Renal pelvis (tissue), 4 donors: ENCODE results near the gene BLOC1S2. TPM values are rescaled to one million over a fixed set of nuclear protein-coding genes. Genes with fewer than 3 reads are reported as not detected.
"Not testable (repeated sequence)": the region's sequence is repeated elsewhere in the genome, so short reads cannot be mapped to it uniquely, and the experiment has no call there.

Experiments
- DNase-seq: peaks from one replicate; pipeline ENCODE4 v3.0.0-alpha.2; 2013
- polyA plus RNA-seq, 3 donors: library from polyadenylated mRNA; unstranded; fragments of 120-200 nt; gene quantifications; one replicate each; pipeline ENCODE4 v1.2.1, GENCODE V29; 2013; ENCODE audit not compliant: insufficient read length in 3 of 3

The BLOC1S2 gene
- polyA plus RNA-seq, 3 donors, result 32.9 to 36.3 (median 34.7) TPM

DNA sequence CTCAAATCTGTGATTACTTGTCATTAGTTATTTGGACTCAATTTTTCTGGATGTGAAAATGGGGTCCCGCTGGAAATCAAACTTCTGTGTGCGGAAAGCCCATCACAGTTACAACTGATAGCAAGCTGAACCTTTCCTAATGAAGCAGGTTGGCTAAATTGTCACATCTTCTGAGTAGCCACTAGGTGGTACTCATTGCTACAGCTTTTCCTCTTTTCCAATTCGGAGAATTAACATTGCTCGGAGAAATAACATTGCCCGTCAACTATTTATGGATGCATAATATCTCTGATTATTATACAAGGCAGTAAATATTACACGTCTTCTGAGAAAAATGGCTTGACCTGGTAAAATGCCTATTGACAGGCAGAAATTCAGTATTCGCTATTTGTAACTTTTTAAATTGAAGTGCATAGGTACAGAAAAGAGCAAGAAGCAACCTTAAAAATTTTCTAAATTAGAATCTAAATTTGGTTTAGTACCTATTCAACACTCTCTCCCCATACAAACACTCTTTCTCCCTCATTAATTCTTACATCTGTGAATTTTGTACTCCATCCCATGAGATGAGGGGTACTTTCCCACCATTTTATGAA lies 17.3 kb upstream of the BLOC1S2 start:
- no peak for DNase-seq

DNA sequence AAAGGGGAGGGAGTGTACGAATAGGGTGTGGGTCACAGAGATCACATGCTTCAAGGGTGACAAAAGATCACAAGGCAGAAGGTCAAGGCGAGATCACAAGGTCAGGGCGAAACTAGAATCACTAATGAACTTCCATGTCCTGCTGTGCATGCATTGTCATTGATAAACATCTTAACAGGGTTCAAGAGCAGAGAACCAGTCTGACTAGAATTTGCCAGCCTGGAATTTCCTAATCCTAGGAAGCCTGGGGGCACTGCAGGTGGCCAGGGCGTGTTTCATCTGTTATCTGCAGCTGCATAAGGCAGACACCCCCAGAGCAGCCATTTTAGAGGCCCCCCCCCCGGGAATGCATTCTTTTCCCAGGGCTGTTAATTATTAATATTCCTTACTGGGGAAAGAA lies 14.6 kb upstream of the BLOC1S2 start:
- DNase-seq, result not testable (repeated sequence)

DNA sequence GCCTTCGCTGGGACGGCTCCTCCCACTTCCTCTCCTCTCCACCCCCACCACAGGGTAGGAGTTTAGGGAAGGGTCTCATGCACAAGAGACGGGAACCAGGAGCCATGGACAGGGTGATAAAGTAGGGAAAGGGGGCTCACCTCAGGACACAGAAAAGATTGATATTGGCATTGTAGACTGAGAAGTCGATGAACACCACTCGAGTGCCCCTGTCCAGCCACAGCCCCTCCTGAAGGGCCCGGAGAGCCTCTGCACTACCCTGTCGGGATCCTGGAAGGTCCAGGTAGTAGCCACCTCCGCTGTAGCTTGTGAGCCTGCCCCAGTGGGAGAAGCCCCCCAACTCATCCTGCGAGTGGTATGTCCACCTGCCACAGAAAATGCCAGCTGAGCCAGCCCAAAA lies 10.8 kb upstream of the BLOC1S2 start:
- DNase-seq, result no peak

DNA sequence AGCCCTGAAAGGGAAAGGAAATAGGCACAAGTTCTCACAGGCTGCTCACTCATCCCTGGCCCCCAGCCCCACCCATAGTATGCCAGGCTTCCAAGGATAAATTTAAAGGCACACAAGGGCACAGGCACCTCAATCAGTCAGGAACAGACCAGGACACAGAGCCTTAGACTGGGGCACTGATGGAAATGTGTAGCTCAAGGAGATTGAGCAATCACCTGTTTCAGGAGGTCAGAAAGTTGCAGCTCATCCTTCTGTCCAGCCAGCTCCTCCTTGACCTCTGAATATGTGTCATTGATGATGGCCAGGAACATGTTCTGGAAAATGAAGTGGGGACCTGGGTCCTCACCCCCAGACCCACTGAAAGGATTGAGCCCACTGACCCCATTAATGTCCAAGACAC lies 6.6 kb upstream of the BLOC1S2 start:
- DNase-seq, result no peak

DNA sequence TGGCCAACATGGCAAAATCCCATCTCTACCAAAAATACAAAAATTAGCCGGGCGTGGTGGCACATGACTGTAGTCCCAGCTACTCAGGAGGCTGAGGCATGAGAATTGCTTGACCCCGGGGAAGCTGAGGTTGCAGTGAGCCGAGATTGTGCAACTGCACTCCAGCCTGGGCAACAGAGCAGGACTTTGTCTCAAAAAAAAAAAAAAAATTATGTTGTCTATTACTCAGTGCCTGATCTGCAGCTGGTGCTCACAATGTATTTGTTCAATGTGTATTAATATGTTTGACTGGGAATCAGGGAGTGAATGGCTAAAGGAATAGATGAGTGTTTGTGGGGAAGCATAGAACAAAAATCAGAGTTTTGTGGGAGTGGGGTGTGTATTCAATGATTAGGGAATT lies 5.8 kb upstream of the BLOC1S2 start:
- not testable (repeated sequence) for DNase-seq

DNA sequence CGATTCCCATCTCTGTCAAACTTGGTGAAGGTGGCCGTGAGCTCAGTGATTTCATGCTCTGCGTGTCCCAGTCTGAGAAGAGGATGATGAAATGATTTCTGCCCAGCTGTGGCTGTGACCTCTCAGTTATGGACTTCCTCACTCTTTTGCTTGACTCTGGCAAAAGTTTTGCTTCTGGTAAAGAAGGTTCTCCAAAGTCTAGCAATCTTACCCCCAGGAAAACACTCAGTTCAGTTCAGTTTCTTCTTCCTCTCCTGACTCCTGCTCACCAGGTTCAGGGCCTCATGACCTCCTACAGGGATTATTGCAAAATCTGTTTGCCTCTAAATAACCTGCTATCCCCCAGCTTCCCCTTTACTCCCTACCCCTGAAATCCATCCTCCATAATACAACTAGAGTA lies 4.9 kb upstream of the BLOC1S2 start:
- DNase-seq, result no peak

DNA sequence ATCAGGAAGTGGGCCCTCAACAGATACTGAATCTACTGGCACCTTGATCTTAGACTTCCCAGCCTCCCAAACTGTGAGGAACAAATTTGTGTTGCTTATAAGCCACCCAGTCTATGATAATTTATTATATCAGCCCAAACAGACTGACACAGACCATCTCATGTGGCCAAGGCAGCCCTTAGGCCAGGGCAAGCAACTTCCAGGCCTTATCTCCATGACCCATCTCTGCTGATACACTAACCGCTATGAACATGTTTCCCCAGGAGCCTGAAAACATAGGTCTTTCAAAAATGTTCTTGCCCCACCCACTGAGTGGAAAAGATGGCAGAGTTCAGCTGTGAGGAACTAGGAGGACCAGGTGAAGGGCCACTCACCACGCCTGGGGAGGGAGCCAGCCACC lies 3.2 kb upstream of the BLOC1S2 start:
- no peak for DNase-seq

DNA sequence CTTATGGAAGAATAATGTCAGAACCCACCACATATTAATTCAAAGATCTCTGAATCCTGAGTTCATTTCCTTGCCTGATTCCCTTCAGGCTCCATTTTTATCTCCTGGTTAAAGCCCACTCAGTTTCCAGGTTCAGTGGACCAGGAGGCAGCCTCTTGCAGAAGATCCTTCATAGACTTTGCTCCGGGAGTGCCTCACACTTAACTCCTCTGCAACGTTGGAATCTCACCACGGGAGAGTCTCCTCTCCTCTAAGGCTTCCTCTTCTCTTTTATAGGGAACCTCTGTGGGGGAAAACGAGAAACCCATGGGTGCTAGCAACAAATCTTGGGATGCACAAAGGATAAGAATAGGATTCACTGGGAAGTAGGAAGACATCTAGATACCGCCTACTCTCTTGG lies 1.7 kb upstream of the BLOC1S2 start:
- DNase-seq, result no peak

DNA sequence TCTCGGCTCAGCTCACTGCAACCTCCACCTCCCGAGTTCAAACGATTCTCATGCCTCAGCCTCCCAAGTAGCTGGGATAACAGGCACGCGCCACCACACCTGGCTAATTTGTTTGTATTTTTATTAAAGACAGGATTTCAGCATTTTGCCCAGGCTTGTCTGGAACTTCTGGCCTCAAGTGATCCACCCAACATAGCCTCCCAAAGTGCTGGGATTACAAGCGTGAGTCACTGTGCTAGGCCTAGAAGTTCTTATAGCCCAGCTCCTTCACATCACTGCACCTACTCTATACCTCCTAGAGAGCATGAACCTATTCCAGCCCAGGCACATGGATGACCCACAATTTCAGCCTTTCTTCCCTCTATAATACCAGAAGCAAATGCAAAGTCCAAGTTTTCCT lies 1.3 kb upstream of the BLOC1S2 start:
- no peak for DNase-seq

DNA sequence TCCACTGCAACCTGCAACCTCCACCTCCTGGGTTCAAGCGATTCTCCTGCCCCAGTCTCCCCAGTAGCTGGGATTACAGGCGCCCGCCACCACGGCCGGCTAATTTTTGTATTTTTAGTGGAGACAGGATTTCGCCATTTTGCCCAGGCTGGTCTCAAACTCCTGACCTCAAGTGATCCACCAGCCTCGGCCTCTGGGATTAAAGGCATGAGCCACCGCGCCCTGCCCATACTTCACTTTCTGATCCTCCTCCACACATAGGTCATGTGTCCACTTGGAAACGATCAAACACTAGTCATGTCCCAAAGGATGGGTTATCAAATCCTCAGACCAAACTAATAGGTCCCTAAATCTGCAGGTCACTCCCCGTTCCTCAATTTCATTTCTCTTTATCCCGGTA lies 1.2 kb downstream of the BLOC1S2 start:
- not testable (repeated sequence) for DNase-seq

DNA sequence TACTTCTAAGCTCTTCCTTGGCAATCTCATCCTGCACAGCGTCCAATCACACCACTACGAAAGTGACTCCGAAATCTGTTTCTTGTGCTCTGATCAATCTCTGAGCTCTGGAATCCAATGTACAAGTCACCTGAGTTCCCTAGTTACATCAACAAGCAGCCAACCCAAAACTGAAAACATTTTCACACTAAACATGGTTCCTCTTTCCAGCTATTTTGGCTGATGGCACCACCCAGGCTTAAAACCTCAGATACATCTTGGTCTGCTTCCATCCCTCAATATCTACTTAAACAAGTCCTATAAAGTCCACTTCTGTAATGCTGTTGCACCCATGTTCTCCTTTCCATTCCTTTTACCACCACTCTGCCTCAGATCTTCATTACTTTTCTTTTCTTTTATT lies 3.6 kb downstream of the BLOC1S2 start:
- no peak for DNase-seq

DNA sequence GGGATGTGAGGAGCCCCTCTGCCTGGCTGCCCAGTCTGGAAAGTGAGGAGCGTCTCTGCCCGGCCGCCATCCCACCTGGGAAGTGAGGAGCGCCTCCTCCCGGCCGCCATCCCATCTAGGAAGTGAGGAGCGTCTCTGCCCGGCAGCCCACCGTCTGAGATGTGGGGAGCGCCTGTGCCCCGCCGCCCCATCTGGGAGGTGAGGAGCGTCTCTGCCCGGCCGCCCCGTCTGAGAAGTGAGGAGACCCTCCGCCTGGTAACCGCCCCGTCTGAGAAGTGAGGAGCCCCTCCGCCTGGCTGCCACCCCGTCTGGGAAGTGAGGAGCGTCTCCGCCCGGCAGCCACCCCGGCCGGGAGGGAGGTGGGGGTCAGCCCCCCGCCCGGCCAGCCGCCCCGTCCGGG lies 9.5 kb downstream of the BLOC1S2 start:
- DNase-seq, result not testable (repeated sequence)

DNA sequence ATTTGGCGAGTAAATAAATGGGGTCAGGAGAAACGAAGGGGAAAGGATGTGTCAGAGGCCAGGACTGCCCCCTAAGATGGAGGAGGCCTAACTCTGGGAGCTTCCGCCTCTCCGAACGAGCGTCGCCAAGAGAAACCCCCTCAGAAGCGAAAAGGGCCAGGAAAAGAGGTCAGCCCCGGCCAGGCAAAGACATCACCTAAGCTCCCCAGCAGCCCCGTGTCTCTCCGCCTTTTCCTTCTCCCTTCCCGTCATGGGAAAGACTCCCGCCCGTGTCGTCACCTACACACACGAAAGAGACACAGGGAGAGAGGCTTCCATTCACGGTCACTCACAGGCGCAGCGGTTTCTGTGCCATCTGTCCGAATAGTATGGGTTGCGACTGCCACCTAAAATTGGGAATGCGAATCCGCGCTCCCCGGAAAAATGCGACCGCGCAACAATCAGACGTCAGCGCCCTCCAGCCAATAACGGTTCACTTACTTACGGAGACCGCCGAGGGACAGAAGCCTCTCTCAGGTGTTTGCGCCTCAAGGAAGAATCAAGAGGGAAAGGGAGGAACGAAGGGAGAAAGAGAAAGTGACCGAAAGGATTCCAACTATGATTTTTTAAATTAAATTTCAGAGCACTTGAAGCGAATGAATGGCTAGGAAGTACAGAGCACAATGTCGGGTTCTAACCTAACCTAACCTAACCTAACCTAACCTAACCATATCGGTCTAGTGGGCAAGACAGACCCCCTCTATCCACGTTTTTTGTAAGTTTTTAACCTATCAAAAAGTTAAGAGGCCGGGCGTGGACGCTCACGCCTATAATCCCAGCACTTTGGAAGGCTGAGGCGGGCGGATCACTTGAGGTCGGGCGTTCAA lies 19.0 kb downstream of the BLOC1S2 start, which contains the start of gene CWF19L1:
Gene CWF19L1 (minus strand): TSS at position 400 of the 866 bp plus-strand sequence. CDS start 45 bp downstream, at position 355.
- DNase-seq, result peak; percentile 91

DNA sequence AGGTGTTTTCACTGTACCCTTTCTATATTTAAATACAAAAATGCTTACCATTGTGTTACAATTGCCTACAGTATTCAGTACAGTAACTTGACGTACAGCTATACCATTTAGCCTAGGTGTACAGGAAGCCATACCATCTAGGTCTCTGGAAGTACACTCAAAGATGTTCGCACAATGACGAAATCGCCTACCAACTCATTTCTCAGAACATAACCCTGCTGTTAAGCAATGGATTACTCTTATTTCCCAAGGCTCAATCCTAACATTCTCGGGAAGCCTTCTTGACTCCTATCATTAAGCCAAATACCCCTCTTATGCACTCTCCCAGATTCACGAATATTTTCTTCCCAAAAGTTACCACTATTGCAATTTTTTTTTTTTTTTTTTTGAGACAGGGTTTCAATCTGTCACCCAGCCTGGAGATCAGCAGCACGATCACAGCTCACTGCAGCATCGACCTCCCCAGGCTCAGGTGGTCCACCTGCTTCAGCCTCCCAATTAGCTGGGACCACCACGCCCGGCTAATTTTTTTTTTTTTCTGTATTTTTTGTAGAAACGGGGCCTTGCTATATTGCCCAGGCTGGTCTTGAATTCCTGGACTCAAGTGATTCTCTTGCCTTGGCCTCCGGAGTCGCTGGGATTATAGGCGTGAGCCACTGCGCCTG lies 20.5 kb downstream of the BLOC1S2 start:
- no peak for DNase-seq

DNA sequence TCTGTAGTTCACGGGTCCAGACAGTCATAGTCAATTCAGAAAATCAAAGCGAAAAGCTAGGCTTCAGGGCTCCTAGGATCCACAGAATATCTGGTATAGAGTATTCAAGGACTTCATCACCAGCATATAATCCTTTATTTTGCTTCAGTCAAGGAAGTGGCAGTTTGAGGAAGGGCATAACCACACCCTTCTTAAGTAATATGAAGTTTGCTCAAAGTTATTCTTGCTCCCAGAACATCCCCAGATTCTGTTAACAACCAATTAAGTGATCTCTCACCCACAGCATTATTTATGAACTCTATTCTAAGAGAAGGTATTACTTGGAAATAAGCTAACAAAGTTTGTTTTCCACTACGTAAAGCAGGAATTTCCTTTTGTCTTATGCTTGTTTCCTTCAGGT lies 32.3 kb downstream of the BLOC1S2 start:
- DNase-seq, result no peak

DNA sequence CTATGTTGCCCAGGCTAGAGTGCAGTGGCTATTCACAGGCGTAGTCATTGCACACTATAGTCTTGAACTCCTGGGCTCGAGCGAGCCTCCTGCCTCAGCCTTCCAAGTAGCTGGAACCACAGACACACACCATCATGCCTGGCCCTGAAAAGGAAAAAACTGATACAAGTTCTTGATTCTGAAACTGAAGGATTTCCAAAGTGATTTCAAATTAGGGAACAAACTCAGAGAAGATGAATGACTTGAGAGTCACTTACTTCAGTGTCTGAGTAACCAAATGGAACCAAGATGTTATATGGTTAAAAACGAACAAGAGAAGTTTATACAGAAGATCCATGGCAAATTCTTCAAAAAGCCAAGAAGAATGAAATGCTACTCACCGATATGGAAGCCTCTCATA lies 33.4 kb downstream of the BLOC1S2 start:
- no peak for DNase-seq

DNA sequence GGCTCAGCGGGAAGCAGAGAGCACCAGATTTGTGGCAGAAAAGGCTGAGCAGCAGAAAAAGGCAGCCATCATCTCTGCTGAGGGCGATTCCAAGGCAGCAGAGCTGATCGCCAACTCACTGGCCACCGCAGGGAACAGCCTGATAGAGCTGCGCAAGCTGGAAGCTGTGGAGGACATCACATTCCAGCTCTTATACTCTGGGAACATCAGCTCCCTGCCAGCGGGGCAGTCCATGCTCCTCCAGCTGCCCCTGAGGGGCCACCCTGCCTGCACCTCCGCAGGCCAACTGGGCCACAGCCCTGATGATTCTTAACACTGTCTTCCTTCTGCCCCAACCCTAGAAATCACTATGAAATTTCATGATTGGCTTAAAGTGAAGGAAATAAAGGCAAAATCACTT lies 37.7 kb downstream of the BLOC1S2 start:
- DNase-seq, result no peak

DNA sequence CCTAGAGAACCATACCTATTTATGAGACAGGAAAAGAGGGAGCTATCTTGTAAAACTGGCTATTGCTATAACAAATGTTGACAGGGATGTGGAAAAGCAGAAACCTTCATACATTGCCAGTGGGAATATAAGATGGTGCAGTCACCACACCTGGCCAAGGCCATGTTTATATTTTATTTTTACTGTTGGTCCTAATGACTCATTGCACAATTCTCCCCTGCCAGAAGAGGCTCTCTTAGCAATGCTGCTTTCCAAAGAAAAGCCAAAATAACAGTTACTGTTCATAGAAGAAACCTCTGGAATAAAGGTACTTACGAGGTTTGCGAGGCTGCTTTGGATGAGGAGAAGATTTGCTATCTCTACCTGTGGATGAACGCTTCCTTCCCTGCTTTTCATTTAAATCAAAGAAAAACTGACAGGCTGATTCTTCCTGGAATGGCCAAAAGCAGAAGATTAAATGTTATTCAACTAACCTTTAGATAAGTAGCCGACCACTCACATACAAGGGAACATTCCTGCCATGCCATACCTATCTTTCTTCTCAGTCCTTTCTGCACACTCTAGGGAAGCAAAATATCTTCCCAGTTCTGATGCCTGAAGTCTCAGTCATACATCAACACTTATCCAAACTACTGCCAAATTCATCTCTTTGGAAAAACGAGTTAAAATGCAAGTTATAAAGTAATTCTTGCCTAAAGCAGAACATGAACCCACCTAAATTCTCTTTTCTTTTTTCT lies 40.8 kb downstream of the BLOC1S2 start:
- no peak for DNase-seq

DNA sequence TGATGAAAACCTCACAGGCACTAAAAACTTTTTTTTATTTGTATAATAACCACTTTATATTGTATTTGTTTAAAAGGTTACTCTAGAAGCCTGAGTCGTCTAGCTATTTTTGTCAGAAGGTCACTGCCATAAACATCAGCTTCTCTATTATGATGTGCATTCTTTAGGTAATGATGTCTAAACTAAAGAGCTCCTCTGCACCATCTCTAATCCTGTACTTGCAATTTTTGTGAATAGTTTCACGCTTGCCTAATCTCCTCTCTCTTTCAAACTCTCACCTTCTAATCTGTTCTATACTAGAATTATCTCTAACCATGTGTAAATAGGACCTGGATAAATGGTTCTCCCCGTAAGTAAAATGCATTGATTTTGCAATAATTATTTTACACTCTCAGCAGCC lies 46.6 kb downstream of the BLOC1S2 start:
- DNase-seq, result no peak

DNA sequence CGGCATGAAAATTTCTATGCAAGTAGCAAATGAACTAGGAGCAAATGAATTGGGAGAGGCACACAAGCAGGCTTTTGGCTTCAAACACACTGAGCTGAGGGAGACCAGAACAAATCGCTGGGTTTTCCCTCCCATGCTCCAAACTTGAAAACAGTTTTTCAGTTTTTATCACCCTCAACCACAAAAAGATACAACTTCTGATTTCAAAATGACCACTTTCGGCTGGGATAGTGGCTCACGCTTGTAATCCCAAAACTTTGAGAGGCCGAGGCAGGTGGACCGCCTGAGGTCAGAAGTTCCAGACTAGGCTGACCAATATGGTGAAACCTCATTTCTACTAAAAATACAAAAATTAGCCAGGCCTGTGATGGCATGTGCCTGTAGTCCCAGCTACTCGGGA lies 48.1 kb downstream of the BLOC1S2 start:
- DNase-seq, result no peak

DNA sequence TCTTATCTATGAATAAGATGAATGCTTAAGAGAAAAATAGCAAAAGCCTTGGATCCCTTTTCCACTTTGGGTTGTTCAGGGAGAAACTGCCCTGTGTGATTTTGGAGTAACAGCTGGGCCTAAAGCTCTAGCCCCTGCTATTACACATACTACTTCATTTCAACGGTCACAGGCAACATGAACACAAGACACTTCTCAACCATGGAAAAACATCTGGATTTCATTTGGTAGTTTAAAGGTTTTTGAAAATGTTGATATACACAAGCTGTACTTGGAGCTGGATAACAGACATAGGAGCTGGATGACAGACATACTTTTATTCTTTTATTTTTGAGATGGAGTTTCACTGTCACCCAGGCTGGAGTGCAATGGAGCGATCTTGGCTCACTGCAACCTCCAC lies 54.4 kb downstream of the BLOC1S2 start:
- DNase-seq, result no peak

DNA sequence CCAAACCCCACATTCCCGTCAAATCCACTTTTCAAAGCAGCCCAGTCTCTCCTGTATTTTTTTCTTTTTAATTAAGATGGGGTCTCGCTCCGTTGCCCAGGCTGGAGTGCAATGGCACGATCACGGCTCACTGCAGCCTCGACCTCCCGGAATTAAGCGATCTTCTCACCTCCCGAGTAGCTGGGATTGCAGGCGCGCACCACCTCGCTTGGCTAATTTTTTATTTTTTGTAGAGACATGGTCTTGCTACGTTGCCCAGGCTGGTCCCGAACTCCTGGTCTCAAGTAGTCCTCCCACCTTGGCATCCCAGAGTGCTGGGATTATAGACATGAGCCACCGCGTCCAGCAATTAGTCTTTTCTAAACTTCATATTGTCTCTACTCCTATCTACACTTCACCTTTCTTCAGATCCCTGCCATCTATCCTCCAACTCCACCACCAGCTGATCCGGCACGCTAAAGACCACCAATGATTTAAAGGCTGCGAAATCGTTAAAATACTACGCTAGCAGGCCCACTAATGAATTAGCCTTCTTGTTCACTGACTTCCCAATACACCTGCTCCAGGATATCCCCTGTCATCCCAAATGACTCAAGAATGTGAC lies 56.6 kb downstream of the BLOC1S2 start:
- no peak for DNase-seq
